A673 (cell line): Measurements from ENCODE around the gene ACAD9.
"Not testable (repeated sequence)": the region's sequence is repeated elsewhere in the genome, so short reads cannot be mapped to it uniquely, and the experiment has no call there.

ENCODE experiments used
- EZH2 ChIP-seq: fragments of 200-600 bp; sonication (generic); IDR thresholded peaks from 2 replicates; pipeline ENCODE4 v1.6.1; 2017; ENCODE audit warnings: borderline replicate concordance, low read depth, mild to moderate bottlenecking, mixed read lengths, antibody characterized with exemption, low read length; ENCODE audit not compliant: poor library complexity, severe bottlenecking
- TF ChIP-seq, protein P1 (sequence below): fragments of 300-800, 200-600 bp; sonication (generic); conservative IDR thresholded peaks from 2 replicates; pipeline ENCODE4 v1.5.1; 2017; ENCODE audit warnings: low read depth, mild to moderate bottlenecking, antibody characterized with exemption, low read length, moderate library complexity, mixed read lengths

DNA sequence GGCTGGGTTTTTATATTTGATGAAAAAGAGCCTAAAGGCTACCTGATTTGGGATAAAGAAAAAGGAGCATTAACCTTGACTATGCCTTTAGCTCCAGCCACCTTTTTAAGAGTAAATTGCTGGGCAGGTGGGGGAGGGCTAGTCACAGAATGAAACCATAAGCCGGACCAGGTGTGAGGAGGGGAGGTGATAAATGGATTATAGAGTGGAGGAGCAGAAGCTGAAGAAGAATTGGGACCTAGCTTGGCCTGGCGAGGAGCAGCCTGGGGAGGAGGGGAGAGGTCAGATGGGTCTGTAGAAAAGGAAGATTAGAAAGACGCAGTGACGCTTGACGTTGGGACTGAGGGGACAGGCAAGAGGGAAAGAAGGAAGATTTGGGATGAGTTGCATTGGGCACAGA is 46.4 kb upstream of the ACAD9 start:
- TF ChIP-seq, protein P1, sequence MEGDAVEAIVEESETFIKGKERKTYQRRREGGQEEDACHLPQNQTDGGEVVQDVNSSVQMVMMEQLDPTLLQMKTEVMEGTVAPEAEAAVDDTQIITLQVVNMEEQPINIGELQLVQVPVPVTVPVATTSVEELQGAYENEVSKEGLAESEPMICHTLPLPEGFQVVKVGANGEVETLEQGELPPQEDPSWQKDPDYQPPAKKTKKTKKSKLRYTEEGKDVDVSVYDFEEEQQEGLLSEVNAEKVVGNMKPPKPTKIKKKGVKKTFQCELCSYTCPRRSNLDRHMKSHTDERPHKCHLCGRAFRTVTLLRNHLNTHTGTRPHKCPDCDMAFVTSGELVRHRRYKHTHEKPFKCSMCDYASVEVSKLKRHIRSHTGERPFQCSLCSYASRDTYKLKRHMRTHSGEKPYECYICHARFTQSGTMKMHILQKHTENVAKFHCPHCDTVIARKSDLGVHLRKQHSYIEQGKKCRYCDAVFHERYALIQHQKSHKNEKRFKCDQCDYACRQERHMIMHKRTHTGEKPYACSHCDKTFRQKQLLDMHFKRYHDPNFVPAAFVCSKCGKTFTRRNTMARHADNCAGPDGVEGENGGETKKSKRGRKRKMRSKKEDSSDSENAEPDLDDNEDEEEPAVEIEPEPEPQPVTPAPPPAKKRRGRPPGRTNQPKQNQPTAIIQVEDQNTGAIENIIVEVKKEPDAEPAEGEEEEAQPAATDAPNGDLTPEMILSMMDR, result not testable (repeated sequence)
- not testable (repeated sequence) for TF ChIP-seq EZH2
